Natural killer cell treated with Interleukin-12 subunit alpha and Interleukin-12 subunit beta and Interleukin-15 and Interleukin-18, amount 100 ng/mL, for 72 hours (primary cell): Measurements from ENCODE around the gene PCDHA7. TPM values are rescaled to one million over a fixed set of nuclear protein-coding genes. Genes with fewer than 3 reads are reported as not detected.
"Not testable (repeated sequence)": the region's sequence is repeated elsewhere in the genome, so short reads cannot be mapped to it uniquely, and the experiment has no call there.

ENCODE experiments used
- ATAC-seq, 2 donors: fragments of 150-1000 bp; cut with Tn5 transposase in 1 of 2; sonication (Bioruptor Pico), chemical (Tn5 transposase) in 1 of 2; 2 replicates each; pipeline ENCODE4 v1.10.0; 2021
- DNase-seq: peaks from one replicate; pipeline ENCODE4 v3.0.0; 2022; ENCODE audit warnings: low spot score
- H3K27ac Mint-ChIP-seq, 2 donors: 1 replicate in 1 of 2; 2 replicates in 1 of 2; pipeline ENCODE4 v1.8.0; 2022; ENCODE audit warnings: mixed read lengths in 2 of 2, mild to moderate bottlenecking in 1 of 2, moderate library complexity in 1 of 2
- H3K27me3 Mint-ChIP-seq, 2 donors: 1 replicate in 1 of 2; 2 replicates in 1 of 2; pipeline ENCODE4 v1.8.0; 2022; ENCODE audit warnings: mixed read lengths in 2 of 2
- H3K36me3 Mint-ChIP-seq: one replicate; pipeline ENCODE4 v1.8.0; 2022; ENCODE audit warnings: mixed read lengths
- H3K4me1 Mint-ChIP-seq, 2 donors: 1 replicate in 1 of 2; 2 replicates in 1 of 2; pipeline ENCODE4 v1.8.0; 2022; ENCODE audit warnings: low read depth in 2 of 2, mixed read lengths in 2 of 2, mild to moderate bottlenecking in 1 of 2
- H3K4me3 Mint-ChIP-seq: one replicate; pipeline ENCODE4 v1.8.0; 2022; ENCODE audit warnings: mixed read lengths
- H3K9me3 Mint-ChIP-seq: 2 replicates; pipeline ENCODE4 v1.8.0; 2022; ENCODE audit warnings: mixed read lengths
- total RNA-seq, 2 donors: library from RNA; stranded (reverse); gene quantifications; one replicate each; pipeline ENCODE4 v1.2.3, GENCODE V29; 2022

Gene PCDHA7
- total RNA-seq = not detected

- no peak within 1 kb of the TSS for H3K27ac Mint-ChIP-seq
- H3K27me3 Mint-ChIP-seq = peaks cover 6 to 9% of the 10 kb centered on the region in 2 donors
- peaks cover 6% of the 10 kb centered on the region for H3K36me3 Mint-ChIP-seq
- H3K4me3 Mint-ChIP-seq = no peak within 1 kb of the TSS
- DNase-seq (no peak), ATAC-seq (no peak)
- H3K9me3 Mint-ChIP-seq = peaks cover 3% of the 10 kb centered on the region
- H3K4me1 Mint-ChIP-seq = no peaks in the 10 kb centered on the region
These were observed at the start of gene PCDHA7 for GRCh38 chr5:140833993-140834392. Gene PCDHA7, plus strand, starts transcription at chr5:140834269. Its CDS starts 115 bp downstream, at chr5:140834384.

GRCh38 chr5:140785905-140786686, 48.0 kb upstream of the PCDHA7 start, which contains the start of gene PCDHA1:
Gene PCDHA1, plus strand, starts transcription at chr5:140786140.
- ATAC-seq (no peak), DNase-seq (no peak)
- Mint-ChIP-seq H3K9me3 (peaks cover 9% of the 10 kb centered on the region), H3K36me3 (peaks cover 18% of the 10 kb centered on the region), H3K4me3 (no peak within 1 kb of the TSS), H3K27me3 (peaks cover 4 to 6% of the 10 kb centered on the region in 2 donors), H3K4me1 (no peaks in the 10 kb centered on the region), H3K27ac (no peak within 1 kb of the TSS)

GRCh38 chr5:140787422-140787821, 46.6 kb upstream of the PCDHA7 start:
- DNase-seq, H3K27ac Mint-ChIP-seq, H3K4me3 Mint-ChIP-seq, H3K9me3 Mint-ChIP-seq, H3K27me3 Mint-ChIP-seq, H3K4me1 Mint-ChIP-seq, ATAC-seq: not testable (repeated sequence)
- H3K36me3 Mint-ChIP-seq = peaks cover 12% of the 10 kb centered on the region

GRCh38 chr5:140787849-140788504, 46.1 kb upstream of the PCDHA7 start:
- not testable (repeated sequence) for H3K27ac Mint-ChIP-seq, H3K4me1 Mint-ChIP-seq, H3K9me3 Mint-ChIP-seq, H3K4me3 Mint-ChIP-seq, DNase-seq, H3K27me3 Mint-ChIP-seq, ATAC-seq
- peaks cover 15% of the 10 kb centered on the region for H3K36me3 Mint-ChIP-seq

GRCh38 chr5:140791089-140791488, 43.0 kb upstream of the PCDHA7 start:
- H3K27me3 Mint-ChIP-seq = peaks cover 7 to 18% of the 10 kb centered on the region in 2 donors
- H3K36me3 Mint-ChIP-seq = peaks cover 10% of the 10 kb centered on the region
- H3K4me1 Mint-ChIP-seq = no peaks in the 10 kb centered on the region
- H3K4me3 Mint-ChIP-seq = no peak overlapping the region
- DNase-seq = no peak
- no peak overlapping the region for H3K27ac Mint-ChIP-seq
- ATAC-seq = no peak
- H3K9me3 Mint-ChIP-seq = peaks cover 6% of the 10 kb centered on the region

- Mint-ChIP-seq H3K9me3 (peaks cover 6% of the 10 kb centered on the region), H3K4me1 (no peaks in the 10 kb centered on the region), H3K27me3 (peaks cover 3 to 17% of the 10 kb centered on the region in 2 donors), H3K36me3 (peaks cover 6% of the 10 kb centered on the region), H3K4me3 (no peak within 1 kb of the TSS), H3K27ac (no peak within 1 kb of the TSS)
- ATAC-seq (no peak), DNase-seq (no peak)
These were observed 39.3 kb upstream of the PCDHA7 start, which contains the start of gene PCDHA2 for GRCh38 chr5:140794595-140795258. Gene PCDHA2, plus strand, starts transcription at chr5:140794852.

- Mint-ChIP-seq H3K27me3 (peaks cover 3 to 19% of the 10 kb centered on the region in 2 donors), H3K4me3 (no peak overlapping the region), H3K36me3 (peaks cover 5% of the 10 kb centered on the region), H3K9me3 (peaks cover 6% of the 10 kb centered on the region), H3K27ac (no peak overlapping the region), H3K4me1 (no peaks in the 10 kb centered on the region)
- no peak for ATAC-seq
- no peak for DNase-seq
These were observed 38.8 kb upstream of the PCDHA7 start for GRCh38 chr5:140795259-140795641.

GRCh38 chr5:140796072-140796717, 37.9 kb upstream of the PCDHA7 start:
- H3K36me3 Mint-ChIP-seq, H3K9me3 Mint-ChIP-seq, ATAC-seq, H3K4me3 Mint-ChIP-seq, DNase-seq, H3K27ac Mint-ChIP-seq, H3K4me1 Mint-ChIP-seq: not testable (repeated sequence)
- H3K27me3 Mint-ChIP-seq = peaks cover 3 to 19% of the 10 kb centered on the region in 2 donors

GRCh38 chr5:140796718-140797095, 37.4 kb upstream of the PCDHA7 start:
- Mint-ChIP-seq H3K36me3 (peaks cover 5% of the 10 kb centered on the region), H3K4me3 (no peak overlapping the region), H3K27ac (no peak overlapping the region), H3K27me3 (peaks cover 3 to 19% of the 10 kb centered on the region in 2 donors), H3K4me1 (no peaks in the 10 kb centered on the region), H3K9me3 (peaks cover 3% of the 10 kb centered on the region)
- no peak for ATAC-seq
- no peak for DNase-seq

- Mint-ChIP-seq H3K36me3 (no peaks in the 10 kb centered on the region), H3K9me3 (peaks cover 7% of the 10 kb centered on the region), H3K4me1 (no peaks in the 10 kb centered on the region), H3K4me3 (no peak within 1 kb of the TSS), H3K27ac (no peak within 1 kb of the TSS), H3K27me3 (peaks cover 2 to 15% of the 10 kb centered on the region in 2 donors)
- DNase-seq (no peak), ATAC-seq (no peak)
These were observed 33.1 kb upstream of the PCDHA7 start, which contains the start of gene PCDHA3 for GRCh38 chr5:140800816-140801493. Gene PCDHA3, plus strand, starts transcription at chr5:140801057.

- Mint-ChIP-seq H3K4me3 (no peak overlapping the region), H3K9me3 (peaks cover 7% of the 10 kb centered on the region), H3K36me3 (no peaks in the 10 kb centered on the region), H3K27me3 (peaks cover 2 to 15% of the 10 kb centered on the region in 2 donors), H3K4me1 (no peaks in the 10 kb centered on the region), H3K27ac (no peak overlapping the region)
- DNase-seq = no peak
- no peak for ATAC-seq
These were observed 32.6 kb upstream of the PCDHA7 start for GRCh38 chr5:140801494-140801841.

GRCh38 chr5:140802381-140802780, 31.7 kb upstream of the PCDHA7 start:
- ATAC-seq, H3K9me3 Mint-ChIP-seq, H3K4me3 Mint-ChIP-seq, H3K36me3 Mint-ChIP-seq, H3K27ac Mint-ChIP-seq, DNase-seq, H3K4me1 Mint-ChIP-seq: not testable (repeated sequence)
- peaks cover 2 to 15% of the 10 kb centered on the region in 2 donors for H3K27me3 Mint-ChIP-seq

GRCh38 chr5:140802781-140803271, 31.2 kb upstream of the PCDHA7 start:
- Mint-ChIP-seq H3K27ac (no peak overlapping the region), H3K27me3 (peaks cover 2 to 15% of the 10 kb centered on the region in 2 donors), H3K4me3 (no peak overlapping the region), H3K4me1 (no peaks in the 10 kb centered on the region), H3K9me3 (peaks cover 7% of the 10 kb centered on the region), H3K36me3 (no peaks in the 10 kb centered on the region)
- DNase-seq = no peak
- ATAC-seq = no peak
